SKM-1 (cell line): ENCODE data around the gene DGLUCY.
A peak's percentile ranks its signal among the peaks of the same experiment; 100 is the strongest.
"Not testable (repeated sequence)": the region's sequence is repeated elsewhere in the genome, so short reads cannot be mapped to it uniquely, and the experiment has no call there.

ENCODE experiments used
- DNase-seq: peaks from one replicate; lab custom pipeline; 2025; ENCODE audit not compliant: unreplicated experiment; lab: John Stamatoyannopoulos, UW

The DGLUCY gene

DNA sequence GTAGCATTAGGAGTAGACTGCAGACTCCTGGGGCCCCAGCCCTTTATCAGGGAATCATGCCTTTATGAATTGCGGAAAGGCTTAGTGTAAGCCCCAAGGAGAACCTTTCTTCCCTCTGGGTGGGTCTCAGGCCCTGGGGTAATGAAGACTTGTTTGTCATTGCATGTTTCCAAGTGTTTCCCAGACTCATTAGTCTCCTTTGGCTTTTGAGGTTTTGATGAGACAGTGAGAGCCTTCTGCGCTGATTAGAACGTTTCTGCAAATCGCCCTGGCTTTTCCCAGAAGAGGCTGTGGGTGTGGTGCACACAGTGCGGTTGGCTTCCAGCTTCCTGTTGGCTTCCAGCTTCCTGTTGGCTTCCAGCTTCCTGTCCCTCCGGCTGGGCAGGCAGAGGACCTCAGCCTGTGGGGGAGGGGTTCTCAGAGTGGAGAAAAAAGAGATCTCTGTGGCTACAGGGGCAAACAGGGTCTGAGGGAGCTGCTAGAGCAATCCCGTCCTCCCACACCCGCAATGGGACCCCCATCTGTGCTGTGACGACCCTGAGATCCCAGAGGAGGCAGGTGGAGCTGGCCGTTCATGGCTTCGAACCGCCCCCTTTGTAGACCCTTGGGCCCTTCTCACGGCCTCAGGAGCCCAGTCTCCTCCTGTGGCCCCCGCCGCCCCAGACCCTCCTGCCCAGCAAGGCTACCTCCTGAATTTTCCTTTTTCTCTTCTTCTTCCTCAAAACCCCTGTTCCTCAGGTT is 88.5 kb downstream of the DGLUCY start:
- no peak for DNase-seq

DNA sequence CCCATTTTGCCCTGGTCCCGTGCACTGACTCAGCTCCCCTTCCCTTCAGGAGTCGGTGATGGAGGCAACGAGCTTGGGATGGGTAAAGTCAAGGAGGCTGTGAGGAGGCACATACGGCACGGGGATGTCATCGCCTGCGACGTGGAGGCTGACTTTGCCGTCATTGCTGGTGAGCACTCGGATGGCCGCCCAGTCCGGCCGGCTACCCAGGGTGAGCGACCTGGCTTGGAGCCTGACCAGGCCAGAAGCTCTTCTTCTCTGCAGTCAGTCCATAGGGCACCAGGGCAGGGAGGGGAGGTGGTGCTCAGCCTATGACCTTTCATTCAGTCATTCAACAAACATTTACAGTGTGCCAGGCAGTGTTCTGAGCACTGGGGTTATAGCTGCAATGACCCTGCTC is 90.8 kb downstream of the DGLUCY start:
- no peak for DNase-seq

DNA sequence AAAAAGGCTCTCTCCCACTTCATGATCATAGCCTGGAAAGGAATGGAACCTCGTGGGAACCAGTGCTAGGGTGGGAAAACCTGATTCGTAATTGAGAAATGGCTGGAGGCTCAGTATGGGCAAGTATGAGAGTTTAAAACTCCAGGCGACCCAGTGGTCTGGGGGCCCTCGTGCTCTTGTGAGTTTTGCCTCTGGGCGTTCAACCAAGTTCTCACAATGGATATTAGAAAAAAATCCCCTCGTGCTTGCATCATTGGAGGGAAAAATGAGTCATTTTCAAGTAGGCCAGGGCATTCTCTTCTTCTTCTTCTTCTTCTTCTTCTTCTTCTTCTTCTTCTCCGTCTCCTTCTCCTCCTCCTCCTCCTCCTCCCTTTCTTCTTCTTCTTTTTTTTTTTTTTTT is 91.6 kb downstream of the DGLUCY start:
- DNase-seq, result no peak

DNA sequence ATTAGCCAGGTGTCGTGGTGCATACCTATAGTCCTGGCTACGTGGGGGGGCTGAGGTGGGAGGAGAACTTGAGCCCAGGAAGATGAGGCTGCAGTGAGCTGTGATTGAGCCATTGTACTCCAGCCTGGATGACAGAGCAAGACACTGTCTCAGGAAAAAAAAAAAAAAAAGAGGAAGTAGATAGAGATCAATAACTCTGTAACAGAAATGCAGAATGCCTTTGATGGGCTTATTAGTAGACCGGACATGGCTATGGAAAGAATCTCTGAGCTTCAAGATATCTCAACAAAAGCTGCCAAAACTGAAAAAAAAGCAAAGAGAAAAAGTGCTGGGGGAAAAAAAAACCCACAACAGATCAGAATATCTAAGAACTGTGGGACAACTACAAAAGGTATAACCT is 93.1 kb downstream of the DGLUCY start:
- DNase-seq, result no peak

DNA sequence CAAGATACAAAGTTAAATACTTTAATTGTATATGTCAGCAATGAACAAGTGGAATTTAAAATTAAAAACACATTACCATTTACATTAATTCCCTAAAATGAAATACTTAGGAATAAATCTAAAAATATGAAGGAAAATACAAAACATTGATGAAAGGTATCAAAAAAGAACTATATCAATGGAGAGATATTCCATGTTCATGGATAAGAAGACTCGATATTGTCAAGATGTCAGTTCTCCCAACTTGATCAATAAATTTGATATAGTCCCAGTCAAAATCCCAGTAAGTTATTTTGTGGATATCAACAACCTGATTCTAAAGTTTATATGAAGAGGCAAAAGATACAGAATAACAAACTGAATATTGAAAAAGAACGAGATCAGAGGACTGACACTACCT is 97.1 kb downstream of the DGLUCY start:
- no peak for DNase-seq

DNA sequence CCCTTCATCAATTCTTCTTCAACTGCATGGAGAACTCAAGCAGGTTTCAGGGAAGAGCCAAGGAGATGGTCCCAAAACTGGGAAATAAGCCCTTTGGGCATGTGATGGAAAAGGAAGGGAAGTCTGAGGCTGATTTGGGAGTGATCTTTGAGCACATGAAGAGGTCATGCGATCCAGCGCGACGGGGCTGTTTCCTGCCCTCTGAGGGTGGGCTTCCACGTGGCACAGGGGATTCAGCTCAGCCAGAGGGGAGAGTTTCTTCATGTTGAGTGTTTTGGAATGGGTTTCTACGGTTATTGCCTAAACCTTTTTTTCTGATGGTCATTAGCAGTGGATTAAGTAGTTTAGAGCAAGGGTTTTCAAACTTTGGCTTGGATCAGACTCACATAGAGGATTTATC is 100.4 kb downstream of the DGLUCY start:
- DNase-seq, result no peak

DNA sequence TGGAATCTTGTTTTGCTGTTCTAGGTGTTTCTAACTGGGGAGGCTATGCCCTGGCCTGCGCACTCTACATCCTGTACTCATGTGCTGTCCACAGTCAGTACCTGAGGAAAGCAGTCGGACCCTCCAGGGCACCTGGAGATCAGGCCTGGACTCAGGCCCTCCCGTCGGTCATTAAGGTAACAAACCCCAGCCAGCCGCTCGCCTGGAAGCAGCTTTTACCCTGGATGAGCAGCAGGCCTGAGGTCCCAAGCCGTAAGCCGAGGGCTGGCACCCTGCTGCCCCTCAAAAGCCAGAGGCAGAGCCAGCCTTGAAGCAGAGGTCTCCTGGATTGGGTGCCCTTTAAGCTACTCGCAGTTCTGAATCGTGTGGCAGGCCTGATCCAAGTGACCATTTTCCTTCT is 101.5 kb downstream of the DGLUCY start:
- DNase-seq, result no peak

DNA sequence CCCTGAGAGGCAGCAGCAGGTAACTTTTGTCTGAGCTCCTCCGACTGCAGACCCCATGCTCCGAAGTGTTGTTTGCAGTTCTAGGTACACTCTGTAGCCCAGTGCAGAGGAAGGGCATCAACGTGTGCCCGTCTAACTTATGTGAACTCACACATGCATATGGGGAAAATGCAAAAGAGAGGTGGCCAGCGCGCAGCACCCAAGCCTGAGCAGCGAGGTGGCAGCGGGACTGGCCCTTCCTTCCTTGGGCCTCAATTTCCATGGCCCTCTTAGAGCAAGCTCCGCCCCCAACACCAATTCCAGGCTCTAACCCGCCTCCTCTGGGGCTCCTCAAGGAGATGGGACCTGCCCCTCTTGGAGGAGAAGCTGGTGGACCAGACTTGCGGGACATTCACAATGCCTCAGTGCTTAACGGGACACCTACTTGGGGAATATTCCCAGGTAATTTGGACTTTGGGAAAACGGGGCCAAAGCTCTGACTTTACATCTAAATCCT is 102.9 kb downstream of the DGLUCY start:
- no peak for DNase-seq

DNA sequence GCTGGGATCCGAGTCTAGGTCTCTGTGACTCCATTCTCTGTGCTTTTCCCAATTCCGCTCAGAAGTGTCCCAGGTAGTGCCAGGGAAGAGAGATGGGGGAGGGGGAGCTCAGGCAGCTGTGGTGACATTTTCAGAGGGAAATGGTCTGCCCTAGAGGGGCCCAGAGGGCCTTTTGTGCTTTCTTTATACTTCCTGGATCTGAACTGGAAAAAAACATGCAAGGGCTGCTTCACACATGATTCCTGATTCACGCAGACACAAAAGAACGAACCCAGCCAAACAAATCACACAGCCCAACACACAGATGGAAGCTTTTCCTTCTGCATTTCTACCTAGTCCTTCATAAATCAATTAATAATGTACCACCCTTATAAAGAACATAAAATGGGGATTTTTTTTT is 104.1 kb downstream of the DGLUCY start:
- DNase-seq, result no peak

DNA sequence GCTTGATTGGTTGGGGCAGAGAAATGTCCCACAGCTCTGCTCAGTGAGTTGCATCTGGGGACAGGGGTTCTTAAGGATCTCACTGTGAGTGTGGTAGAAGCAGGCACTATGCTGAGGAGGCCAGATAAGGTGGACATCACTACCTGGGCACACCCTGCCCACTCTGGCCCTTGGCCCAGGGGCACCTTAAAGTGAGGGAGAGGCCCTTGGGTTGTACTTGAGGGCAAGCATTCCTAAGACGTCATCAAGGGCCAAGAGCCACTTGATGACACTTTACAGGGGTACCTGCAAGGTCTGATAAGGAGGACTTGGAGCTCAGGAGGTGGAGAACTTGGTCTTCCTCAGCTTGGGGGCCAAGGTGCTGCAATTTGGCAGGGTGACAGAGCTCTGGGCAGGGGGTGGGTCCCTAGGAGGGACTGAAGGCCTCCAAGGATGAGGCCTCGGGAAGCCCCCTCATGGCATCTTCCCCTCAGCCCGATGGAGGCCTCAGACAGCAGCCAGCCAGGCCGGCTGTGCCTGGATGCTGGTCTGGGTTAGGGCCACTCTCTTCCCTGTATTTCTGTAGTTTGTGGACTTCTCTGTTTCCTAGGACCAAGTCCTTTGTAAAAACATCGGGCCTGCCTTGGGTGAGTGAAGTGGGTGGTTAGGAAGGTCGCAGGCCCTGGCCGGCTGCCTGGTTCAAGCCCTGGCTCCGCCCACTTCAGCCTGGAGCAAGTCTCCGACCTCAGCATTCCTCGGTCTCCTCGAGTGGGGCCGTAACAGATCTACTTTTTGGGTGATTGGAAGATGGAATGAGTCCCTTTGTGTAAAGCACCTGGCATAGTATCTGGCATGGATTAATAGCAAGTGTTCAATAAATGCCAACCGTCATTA is 105.9 kb downstream of the DGLUCY start:
- no peak for DNase-seq

DNA sequence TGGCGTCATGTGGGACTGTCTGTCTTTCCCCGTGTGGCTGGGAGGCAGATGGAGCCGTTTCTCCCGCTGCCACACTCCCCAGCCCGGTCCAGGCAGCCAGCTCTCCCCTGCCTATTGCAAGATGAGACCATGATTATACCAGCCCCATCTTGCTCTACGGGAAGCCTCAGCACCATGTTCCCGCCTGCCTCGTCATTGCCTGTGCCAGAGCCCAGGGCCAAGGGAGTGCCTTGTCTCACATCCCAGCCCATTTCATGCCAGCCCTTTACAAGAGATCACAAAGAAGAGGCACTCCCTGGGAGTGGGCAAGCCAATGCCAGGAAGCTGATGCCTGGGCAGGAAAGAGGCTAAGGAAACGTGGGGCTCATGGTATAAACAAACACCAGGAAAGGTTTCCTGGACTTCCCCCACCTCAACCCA is 106.7 kb downstream of the DGLUCY start:
- no peak for DNase-seq

DNA sequence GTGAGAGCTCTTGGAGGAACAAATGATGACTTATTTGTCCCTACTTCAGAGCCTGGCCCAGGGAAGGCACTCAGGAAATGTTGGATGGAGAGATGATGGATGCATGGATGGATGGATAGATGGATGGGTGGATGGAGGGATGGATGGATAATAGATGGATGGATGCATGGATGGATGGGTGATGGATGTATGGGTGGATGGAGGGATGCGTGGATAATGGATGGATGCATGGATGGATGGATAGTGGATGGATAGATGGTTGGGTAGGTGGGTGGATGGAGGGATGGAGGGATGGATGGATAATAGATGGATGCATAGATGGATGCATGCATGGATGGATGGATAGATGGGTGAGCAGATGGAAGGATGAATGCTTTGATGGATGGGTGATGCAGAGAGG is 107.4 kb downstream of the DGLUCY start:
- DNase-seq, result no peak

DNA sequence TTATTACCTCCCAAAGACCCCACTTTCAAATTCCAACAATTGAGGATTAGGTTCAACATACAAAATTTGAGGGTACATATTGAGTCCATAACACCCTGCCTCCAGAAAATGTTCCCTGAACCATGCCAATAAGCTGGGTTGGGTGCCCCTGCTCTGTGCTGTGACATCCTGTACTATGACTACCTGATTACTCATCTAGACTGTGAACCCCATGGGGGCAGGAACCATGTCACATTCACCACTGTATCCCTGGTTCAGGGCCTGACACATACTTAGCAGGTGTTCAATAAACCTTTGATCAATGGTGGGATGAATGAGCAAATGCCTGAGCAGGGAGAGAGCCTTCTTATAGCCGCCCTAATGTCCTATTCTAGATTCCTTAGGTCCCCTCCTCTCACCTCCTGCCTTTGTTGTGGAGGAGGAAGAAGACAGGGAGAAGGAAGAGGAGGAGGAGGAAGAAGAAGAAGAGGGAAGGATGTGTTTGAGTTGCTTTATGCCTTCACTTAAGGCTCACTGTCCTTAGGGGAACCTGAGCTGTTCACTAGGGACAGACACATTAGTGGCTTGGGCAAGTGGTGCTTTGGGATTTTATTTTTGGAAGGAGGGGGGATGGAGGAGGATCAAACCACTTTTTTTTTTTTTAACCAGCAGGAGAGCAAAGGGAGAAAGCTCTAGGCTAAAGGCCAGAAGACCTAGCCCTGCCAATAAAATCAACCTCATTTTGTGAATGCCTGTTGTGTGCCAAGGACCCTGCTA is 109.3 kb downstream of the DGLUCY start:
- DNase-seq, result no peak

DNA sequence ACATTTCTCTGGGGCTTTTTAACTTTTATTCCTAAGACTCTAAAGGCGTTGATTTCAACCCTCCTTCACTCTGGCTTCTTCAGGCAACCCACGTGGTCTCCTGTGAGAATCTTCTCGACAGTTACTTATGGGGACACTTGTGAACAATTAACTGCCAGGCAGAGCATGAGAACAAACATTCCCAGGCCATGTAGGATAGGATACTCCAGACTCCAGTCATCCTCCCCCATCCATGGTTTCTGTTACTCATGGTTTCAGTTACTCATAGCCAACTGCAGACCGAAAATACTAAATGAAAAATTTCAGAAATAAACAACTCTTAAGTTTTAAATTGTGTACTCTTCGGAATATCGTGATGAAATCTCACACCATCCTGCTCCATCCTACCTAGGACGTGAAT is 111.2 kb downstream of the DGLUCY start:
- DNase-seq, result no peak

DNA sequence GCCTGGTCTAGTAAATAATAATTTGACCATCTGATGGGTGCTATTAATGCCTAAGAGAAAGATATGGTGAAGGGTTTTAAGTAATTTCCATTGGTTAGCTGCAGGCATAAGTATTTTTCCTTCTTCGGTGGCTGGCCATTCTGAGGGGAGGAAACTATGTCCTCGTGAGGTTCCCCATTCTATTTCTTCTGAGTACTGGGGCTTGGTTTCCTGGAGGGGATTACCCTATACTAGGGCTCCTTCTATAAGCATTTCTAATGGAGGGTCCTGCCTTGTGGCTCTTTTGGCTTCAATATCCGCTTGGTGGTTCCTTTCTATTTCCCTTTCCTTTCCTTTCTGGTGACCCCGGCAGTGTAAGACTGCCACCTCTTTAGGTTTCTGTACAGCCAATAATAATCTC is 112.5 kb downstream of the DGLUCY start:
- DNase-seq, result not testable (repeated sequence)

DNA sequence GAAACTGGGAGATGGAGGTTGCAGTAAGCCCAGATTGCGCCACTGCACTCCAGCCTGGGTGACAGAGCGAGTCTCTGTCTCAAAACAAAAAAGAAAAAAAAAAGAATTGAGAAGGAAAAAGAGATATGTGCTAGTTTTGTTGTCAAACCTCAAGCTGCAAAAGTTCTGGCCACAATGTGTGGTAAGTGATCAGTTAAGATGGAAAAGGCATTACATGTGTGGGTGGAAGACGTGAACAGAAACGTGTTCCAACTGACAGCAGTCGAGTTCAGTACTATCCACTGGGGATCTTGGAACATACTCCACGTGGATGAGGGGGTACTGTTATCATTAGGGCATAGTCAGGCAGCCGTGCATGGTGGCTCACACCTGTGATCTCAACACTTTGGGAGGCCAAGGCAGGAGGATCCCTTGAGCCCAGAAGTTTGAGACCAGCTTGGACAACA is 113.3 kb downstream of the DGLUCY start:
- no peak for DNase-seq

DNA sequence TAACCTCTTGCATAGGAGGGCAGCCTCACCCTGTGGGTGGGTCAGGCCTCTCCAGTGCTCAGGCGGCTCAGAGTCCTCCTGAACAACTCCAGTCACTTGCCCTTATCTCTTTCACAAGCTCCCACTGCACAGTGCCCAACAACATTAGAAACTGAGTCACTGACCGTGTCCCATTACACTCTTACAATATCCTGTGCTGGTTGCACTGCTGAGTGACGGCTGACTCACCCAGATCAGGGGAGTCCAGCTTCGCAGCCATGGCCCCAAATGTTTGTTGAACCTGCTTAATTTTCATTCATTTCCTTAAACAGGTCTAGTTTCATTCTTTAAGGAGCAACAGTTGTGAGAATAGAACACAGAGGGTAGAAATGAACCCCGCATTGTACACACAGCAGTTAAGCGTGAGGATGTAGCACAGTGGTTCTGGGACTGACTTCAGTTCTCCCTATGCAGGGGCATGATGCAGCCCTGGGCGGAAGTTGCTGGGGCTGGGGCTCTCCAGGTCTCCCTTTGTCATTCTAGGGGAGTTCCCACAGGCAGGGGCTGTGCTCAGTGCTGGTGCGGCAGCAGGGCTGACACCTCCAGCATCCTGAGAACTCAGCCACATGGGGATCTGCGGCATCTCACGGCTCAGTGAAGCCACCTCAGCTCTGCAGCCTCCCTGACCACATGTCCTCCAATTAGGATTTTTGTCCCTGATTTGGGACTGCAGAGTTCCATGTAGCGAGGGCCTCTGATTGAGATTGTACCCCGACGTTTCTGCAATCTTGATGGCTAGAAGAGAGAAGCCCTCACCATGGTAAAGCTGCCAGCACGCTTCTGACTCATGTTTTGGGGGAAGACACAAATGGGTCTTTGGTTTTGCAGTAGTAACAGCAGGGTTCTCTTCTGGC is 114.5 kb downstream of the DGLUCY start:
- no peak for DNase-seq

DNA sequence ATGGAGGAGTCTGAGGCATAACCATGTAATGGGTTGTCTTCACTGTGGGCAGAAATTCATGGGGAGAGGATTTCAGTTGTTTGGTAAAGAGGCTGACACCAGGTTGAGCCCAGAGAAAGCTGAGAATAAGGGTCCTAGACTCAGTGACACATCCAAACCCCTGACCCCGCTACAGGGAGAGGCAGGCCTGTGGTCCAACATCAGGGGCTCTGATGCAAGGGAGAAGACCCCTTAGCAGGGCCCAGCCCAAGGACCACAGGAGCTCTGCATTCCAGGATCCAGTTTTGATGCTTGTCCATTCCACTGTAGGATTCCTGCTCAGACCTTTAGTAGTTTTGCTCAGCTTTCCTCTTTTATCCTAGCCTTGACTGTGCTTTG is 115.1 kb downstream of the DGLUCY start:
- no peak for DNase-seq

DNA sequence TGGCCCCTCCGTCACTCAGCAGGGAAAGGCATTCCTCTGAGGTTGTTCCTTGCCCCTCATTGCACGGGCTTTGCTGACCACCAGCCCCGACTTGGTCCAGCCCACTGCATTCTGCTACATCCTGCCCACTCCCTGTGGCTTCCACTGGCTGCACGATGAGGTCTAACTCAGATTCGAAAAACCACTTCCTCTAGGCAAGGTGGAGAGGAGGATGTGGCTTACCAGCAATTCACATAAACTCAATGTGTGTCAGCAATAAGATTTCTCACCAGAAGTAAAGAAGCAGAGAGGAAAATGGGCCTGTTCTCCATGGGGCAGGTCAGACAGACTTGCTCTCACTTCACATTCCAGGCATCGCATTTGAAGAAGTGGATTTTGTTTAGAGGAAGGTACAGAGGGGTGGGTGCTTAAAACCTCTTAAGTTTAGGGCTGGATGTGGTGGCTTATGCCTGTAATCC is 115.9 kb downstream of the DGLUCY start:
- DNase-seq, result peak; percentile 37

DNA sequence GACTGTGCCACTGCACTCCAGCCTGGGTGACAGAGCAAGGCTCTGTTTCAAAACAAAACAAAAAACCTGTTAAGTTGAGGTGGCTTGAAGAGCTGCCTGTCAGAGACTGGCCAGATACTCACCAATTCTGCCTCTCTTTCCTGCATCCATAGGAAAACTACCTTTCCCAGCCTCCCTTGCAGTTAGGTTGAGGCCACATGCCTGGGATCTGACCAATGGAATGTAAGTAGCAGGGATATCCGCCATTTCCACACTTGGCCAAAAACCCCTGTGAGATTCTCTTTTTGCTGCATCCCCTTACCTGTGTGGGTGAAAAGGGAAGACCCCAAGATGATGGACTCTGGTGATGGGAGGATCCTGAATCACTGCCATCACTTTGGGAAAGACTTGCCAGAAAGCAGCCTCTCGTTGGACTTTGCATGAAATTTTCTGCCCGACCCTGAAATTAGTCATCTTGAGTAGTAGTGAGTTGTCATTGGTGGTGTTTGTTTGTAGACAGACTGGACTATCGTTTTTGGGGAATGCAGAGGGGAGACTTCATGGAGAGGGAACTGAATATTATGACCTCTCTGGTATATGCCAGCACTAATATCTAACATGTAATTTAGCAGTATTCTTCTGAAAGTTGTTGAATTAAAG is 116.6 kb downstream of the DGLUCY start:
- no peak for DNase-seq
